Measurements from ENCODE around the gene SYCP2L.

SYCP2L gene

GRCh38 chr6:11012295-11012754 is 125.5 kb downstream of the SYCP2L start:
- no peak for DNase-seq

- no peak for DNase-seq
These were observed 126.3 kb downstream of the SYCP2L start for GRCh38 chr6:11012976-11013720.

DNA sequence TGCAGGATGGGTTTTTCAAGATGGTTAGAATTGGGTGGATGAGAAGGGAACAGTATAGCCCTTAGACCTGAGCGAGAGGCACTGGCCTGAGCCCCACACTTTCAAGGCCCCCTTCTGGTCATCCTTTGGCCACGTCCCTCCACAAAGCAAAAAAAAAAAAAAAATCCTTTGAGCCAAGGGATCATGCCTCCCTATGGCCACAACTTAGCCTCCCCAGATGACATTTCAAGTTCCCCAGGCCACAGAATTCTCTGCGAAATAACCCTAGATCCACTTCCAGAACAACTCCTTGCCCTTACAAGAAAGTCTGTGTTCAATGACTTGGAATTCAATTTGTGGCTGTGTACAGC is 126.8 kb downstream of the SYCP2L start:
- DNase-seq, result no peak

DNA sequence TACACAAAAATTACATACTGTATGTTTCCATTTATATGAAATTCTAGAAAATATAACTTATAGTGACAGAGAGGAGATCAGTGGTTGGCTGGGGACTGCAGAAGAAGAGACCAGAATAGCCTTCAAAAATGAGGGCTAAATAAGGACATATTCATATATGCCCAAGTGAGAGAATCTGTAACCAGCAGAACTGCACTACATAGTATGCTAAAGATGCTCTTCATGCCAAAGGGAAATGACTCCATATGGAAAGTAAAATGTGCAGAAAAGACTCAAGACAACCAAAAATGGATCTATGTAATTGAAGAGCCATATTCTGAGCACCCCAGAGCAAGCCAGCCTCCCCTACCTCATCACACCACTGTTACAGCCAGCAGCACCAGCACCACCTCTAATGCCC is 128.2 kb downstream of the SYCP2L start:
- DNase-seq, result no peak

DNA sequence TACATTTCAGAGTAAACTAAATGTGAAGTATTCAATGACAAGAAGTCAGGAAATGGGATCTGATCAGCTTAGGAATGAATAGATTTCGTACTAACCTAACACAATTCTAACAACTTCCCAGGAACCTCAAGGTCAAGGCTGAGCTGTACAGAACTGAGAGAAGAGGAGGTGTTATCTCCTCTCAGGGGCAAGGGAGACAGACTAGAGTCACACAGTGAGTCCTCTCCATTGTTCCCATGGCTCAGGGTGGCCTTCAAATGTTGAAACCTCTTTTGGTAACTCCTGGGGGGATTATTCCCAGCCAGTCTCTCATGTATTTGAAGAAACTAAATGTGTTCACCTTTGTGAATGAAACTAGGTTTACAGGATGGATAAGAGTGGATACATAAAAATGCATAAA is 129.6 kb downstream of the SYCP2L start:
- no peak for DNase-seq

- DNase-seq, result no peak
These were observed 130.2 kb downstream of the SYCP2L start for GRCh38 chr6:11017090-11017489.

- no peak for DNase-seq
These were observed 131.4 kb downstream of the SYCP2L start for GRCh38 chr6:11018225-11018624.

DNA sequence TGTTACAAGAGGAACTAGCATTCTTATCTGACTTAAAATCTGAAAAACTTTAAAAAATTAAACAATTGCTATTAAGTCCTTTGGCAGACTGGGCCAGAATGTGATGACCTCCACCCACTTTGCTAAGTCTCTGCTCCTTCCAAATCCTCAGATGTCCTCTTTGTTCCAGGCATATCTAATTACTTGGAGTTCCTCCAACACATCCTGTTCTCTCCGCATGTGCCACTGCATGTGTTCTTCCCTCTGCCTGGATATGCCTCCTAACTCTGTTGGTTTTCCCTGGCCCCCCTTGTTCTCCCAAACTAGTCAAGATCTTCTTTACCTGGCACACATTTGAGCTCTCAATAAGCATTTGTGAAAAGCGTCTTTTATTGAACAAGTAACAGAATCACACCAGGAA is 134.2 kb downstream of the SYCP2L start:
- DNase-seq, result no peak

DNA sequence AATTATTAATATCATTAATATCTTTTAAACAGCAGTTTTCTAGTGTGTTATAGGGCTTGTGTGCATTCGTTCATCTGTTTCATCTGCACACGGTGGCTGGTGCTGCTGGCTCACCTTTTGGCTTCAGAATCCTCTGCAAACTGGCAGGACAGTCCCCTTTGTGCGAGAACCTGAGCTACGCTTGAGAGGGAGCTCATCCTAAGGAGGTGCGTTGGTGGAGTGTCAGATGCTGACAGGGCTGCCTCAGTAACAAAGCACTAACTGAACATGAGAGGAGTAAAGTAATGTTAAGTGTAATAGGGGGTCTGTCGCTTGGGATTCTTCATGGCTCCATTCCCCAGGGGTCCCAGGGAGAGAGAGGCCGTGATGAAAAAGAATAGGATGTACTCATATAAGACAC is 134.9 kb downstream of the SYCP2L start:
- DNase-seq, result no peak

GRCh38 chr6:11023032-11023431 is 136.2 kb downstream of the SYCP2L start:
- DNase-seq, result no peak
